ENCODE measurements around the gene SMC1B. TPM values are rescaled to one million over a fixed set of nuclear protein-coding genes. Genes with fewer than 3 reads are reported as not detected.
"Not testable (repeated sequence)": the region's sequence is repeated elsewhere in the genome, so short reads cannot be mapped to it uniquely, and the experiment has no call there.

SMC1B gene
- polyA plus RNA-seq, 1 donor = 0.06 TPM

DNA sequence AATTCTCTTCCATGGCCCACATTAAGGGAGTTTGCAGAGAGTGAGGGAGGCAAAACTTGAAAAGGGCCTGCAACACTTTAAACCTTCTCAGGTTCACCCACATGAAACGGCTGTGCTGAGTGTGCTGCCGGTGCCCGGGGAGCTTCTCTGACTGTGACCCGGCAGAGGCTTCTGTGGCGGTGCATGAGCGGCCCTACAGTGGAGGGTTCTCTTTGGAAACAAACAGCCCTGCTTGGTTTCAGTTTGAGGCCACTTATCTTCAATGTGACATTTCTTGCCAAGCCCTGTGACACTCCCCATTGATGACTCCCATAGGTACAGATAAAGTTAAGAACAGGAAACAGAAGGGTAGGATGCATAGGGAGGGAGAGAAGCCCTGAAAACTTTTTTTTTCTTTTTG lies 71.9 kb downstream of the SMC1B start:
- no peak for DNase-seq

DNA sequence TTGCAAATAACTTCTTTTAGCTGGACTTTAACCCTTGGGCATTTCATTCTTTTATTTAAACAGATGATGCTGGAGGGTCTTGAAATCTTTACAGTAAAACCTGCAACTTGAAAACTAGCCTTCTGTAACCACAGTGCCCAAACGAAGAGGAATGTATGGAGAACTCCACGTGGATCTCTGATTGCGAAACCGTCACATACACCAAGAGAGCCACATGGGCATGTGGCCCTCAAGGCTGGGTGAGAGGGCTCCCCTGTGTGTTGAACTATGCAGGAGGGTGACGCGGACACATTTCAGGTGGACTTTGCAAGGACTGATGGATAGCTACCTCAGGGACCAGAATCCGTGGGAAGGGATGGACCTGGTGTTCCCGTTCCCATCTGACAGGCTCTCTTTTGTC lies 73.1 kb downstream of the SMC1B start:
- no peak for DNase-seq

DNA sequence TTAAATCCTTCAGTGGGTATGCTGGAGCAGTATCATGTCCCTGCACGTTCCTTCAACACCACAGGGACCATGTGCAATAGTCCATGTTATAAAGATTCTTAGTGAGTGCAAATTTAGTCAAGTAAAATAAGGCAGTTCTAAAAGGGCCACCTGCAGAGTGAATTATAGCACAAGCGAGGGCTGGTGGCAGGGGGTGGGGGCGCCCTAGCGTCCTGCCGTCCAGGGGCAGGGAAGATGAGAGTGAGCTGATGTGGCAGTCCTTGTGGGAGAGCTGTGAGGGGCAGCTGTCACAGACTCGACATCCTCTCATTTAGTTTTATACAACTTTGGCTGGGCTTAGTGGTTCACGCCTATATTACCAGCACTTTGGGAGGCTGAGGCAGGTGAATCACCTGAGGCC lies 74.6 kb downstream of the SMC1B start:
- DNase-seq = no peak

DNA sequence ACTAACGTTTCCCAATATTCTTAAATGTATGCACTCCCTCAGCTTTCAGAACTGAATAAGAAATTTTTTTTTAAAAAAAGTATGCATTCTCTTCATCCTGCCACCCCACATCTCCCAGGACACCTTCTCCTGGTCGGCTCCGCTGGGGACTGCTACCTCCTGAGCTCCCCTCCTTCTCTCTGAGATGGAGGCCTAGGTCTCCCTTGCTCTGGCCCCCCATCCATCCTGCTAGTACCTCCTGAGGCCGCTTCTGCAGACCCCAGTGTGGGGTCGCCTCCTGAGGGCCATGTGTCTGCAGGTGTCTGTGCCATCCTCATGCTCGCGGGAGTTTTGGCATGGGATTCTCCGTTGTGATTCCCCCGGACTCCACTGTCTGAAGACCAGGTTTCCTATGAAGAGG lies 75.9 kb downstream of the SMC1B start:
- no peak for DNase-seq

DNA sequence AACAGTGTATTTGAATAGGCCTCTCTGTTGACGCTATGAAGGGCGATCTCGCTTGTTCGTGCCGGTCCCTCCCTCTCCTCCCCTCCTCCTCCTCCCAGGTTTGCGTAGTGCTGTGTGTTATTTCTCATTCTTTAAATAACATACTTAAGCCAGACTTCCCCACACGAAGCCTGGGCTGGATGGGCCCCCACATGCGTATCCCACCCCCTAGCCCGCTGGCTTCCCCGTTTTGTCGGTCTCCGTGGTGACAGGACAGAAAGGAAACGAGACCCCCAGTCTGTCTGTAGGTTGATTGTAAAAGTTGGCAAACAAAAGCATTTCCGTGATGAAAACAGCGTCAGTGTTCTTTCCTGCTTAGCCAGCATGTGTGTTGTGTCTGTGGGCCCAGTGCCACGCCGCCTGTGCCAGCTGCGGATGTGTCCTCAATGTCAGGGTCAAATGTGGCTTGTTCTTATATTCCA lies 76.4 kb downstream of the SMC1B start:
- peak; percentile 75 for DNase-seq

DNA sequence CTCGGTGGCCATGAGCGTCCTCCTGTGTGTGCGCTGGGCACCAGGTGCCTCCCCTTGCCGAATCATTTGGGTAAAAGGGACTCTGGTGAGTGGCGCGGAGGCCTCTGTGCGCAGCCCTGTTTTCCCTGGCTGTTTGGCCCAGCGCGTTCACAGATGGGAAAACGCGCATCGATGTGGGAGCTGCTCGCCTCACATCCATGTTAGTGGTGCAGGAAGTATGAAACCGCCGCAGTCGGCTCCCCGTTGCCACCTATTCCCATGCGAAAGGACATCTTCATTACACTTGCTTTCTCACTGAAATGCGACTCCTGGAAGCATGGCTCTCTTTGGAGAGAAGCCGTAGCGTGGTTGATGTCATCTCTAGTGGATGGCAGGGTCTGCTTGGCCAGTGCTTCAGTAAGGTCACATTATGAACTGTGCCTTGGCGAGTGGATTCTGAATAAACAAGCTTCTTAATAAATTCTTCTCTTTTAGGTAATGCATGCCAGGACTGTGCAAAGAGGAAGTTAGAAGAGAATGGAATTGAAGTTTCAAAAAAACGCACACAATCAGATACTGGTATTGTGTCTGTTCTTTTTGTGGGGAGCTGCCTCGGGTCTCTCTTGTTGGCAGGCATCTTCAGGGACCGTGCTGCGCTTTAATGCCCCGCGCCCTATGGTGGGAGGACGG lies 77.4 kb downstream of the SMC1B start:
- DNase-seq = no peak

DNA sequence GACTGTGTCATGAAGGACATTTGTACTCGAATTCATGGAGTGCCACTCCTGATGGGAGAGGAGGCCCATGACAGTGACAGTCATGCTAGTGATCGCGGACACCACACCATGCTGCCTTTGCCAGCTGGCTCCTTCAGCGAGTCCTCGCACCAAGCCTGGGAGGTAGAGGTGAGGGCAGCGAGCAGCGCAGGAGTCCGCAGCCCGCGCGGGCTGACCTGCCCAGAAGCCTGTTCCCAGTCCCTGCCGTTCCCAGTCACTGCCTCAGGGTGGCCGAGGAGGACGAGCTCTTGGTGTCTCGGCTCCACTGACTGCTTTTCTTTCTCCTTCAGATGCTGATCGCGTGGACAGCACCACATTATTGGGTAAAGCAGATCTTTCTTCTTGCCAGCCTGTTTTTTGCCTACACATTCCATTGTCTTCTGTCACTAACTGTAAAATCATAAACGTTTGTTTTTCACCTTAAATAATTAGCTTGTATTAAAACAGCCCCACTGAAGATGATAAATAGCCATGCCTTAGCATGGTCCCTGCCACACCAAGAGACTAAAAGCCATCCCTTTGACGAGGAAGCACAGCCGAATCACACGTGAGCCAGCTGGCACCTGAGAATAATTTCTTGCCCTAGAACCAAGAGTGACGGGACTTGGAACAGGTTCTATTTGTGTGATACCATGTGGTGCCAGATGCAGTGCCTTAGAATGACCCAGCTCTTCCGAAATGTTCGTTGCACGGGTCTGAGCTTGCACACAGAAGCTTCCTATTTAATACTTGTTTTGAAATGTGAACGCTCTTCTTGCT lies 78.2 kb downstream of the SMC1B start:
- no peak for DNase-seq

DNA sequence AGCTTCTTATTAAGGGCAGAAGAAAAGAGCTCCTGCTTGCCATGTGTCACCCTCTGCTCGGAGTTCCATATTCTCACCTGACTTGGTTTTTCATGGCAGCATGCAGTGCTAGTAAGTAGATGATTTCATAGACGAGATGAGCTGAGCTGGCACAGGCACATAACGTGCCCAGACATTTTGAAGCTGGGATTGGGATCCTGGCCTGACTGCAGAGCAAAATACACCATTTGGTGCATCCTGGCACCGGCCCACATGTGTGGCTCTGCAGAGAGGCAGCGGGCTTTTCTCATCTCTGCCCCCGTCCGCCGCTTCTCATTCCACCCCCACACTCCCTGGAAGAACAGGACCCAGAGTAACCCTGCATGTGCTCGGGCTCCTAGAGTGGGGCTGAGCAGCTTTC lies 78.9 kb downstream of the SMC1B start:
- DNase-seq = no peak

DNA sequence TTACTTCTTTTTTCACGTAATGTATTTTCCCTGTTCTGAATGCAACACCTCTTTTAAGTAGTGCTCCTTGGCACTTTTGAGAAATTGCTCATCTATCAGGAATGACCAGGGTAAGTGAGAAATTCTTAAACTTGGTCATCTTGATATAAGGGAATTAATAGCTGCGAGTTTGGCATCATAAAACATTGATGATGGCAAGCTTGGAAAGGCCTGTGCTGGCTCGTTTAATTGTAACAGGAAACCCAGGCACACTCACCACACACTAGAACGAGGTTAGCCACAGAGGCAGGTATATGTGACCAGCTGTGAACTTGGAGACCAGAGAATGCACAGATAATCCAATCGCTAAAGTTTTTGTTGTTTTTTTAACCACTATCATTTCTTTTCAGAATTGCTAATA lies 79.3 kb downstream of the SMC1B start:
- DNase-seq = no peak

DNA sequence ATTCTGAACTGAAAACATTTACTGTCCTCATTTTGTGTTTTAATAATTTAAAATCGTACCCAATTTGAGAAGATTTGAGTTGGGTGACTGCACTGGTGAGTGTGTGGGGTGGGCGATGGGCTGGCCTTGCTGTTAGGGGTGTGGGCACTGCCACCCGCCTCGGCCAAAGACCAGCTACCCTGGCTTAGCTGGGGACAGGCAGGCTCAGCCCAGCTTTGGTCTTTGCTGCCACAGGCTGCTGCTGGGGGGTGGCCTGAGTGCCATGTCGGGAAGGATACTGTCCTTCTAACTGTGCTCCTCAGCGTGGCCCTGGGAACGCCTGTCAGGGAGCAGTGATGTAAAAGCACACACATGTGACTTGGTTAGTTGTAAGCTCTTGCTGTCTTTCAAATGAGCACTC lies 81.4 kb downstream of the SMC1B start:
- DNase-seq = no peak

DNA sequence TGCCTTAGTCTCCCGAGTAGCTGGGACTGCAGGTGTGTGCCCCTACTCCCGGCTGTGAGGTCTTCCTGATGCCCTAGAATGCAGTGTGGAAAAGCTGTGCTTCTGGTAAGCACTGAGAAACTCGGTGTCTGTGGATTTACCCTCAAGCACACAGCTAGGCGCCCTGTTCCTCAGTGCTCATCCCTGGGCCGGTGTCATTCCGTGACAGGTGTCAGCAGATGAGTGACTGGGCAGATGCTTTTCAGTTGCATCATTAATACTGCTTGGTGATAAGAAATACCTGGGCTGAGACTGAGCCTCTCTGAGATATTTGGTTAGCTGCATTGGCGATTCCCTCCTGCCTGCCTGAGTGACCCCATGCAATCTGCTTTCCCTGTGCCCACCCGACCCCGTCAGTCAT lies 81.9 kb downstream of the SMC1B start:
- no peak for DNase-seq

DNA sequence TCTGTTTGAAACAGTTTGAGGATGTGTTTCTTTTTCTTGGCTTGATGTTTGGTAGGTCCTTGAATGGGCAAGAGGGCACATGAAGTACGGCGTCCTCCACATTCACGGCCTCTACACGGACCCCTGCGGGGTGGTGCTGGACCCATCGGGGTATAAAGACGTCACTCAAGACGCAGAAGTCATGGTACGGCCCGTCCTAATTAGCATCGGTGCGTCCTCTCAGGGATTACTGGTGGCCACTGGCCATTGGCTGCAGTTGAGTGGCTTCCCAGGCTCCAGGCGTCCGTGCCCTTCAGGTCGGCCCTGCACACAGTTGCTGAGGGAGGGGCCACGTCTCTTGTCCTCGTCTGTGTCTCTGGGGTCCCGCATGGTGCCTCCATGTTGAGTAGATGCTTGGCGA lies 82.9 kb downstream of the SMC1B start:
- no peak for DNase-seq

DNA sequence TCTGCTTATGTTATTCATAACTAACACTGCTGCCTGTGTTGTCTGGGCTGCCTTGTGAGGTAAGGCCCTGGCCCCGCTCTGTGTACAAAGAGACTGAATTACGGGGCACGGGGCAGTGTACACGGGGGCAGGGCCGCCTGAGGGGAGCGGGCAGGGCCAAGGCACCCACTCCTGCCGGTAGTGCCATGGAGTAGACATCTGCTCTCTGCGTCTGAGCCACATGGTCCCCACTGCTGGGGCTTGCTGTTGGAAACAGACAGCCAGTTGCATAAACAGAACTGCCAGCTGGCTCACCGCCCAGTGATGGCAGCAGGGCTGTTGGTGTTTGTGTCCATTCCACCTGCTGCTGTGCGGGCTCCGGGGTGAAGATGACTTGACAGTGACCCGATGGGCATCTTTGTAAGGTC lies 83.9 kb downstream of the SMC1B start:
- peak; percentile 63 for DNase-seq

DNA sequence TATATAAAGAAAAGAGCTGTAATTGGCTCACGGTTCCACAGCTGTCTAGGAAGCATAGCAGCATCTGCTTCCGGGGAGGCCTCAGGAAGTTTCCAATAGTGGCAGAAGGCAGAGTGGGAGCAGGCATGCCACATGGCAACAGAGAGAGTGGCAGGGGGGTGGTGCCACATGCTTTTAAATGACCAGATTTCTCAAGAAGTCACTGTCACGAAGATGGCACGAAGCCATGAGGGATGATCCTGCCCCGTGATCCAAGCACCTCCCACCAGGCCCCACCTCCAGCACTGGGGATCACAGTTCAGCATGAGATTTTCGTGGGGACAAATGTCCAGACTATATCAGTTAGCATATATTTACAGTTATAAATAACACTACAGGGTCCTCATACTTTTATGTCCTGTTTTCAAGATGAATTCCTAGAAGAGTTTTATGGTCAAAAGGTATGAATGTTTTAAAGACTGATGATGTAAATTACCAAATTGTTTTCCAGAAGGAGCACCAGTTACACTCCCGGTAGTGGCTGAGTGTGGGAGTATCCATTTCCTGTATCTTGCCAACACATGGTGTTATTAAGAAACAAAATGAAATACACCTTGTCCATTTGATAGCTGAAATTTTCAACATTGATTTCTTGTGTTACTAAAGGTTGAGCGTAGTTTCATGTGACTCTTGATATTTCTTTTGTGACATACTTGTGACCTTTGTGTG lies 84.4 kb downstream of the SMC1B start:
- DNase-seq = no peak

DNA sequence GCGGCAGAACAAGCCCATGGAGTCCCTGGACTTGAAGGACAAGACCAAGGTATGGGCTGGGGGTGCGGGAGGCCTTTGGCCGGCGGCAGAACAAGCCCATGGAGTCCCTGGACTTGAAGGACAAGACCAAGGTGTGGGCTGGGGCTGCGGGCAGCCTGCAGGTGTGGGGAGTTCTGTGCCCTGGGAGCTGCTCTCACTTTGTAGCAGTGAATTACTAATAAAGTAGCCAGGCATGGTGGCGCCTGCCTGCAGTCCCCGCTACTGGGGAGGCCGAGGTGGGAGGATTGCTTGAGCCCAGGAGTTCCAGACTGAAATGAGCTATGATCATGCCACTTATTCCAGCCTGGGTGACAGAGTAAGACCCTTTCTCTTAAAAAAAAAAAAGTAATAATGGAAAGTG lies 85.1 kb downstream of the SMC1B start:
- not testable (repeated sequence) for DNase-seq

DNA sequence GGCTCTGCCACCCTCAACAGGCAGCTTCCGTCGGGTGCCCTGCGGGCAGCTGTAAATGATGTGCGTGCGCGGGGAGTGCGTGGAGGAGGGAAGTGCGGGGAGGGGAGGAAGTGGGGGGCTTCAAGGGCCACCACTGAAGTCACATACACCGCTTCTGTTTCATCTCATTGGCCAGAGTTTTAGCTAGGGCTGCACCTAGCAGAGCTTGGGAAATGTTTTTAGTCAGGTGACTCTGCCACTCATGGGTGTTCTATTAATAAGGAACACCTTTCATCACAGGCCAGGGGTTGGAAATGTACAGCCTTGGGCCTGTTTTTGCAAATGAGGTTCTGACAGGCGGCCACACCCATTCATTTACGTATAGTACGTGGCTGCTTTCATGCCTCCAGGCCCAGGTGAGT lies 89.1 kb downstream of the SMC1B start:
- no peak for DNase-seq

DNA sequence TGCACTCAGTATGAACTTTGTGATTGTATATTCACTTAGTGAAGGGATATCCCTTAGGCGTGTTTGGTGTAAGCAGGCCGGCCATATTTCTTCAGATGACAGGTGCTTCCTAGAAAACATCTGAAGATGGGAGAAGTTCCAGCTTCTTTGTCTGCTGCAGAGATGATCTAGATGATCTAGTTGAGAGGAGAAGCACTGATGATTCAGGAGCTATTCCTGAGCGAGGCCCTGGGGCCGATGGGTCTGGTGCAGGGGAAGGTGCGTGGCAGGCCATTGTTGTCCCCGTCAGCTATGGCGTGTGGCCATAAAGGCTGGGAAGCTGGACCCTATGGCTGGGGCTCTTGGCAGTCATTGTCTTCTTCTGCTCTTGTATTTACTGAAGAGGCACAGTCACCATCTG lies 89.7 kb downstream of the SMC1B start:
- no peak for DNase-seq

DNA sequence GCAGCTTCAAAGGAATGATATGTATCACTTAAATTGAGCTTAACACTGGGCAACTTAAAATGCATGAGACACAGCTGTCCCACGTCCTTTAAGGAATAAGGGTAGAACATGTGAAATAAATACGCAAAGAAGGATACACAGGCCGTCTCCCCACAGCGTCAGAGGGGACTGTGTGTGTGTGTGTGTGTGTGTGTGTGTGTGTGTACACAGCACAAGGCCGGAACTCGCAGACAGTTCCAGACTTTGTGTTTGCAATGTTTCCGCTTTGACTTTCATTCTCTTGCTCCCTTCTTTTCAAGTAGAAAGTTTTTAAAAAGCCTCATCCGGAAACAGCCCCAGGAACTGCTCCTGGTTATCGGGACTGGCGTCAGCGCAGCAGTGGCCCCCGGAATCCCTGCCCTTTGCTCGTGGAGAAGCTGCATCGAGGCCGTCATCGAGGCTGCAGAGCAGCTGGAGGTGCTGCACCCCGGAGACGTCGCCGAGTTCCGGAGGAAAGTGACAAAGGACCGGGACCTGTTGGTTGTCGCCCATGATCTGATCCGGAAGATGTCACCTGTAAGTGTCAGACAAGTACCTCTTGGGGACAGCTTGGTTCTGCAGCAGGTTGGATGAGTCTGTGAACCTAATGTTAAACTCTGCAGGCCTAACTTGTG lies 90.4 kb downstream of the SMC1B start:
- no peak for DNase-seq

DNA sequence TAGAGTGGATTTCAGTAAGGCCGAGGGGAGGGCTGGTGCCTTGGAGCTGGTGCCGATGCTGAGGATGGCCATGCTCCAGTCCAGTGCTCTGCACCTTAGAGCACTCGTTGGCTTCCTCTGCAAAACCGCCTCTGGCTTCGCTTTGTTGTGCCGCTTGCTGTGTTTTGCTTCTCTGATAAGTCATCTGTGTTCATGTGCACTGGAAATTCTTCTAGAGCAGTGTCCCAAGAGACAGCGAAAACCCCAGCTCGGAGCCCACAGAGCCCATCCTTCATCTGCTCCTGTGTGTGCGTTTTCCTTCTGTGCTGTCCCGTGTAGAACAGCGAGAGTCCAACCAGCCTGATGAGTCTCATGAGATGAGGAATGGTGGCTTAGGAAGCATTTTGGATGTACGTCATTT lies 91.6 kb downstream of the SMC1B start:
- DNase-seq = no peak

DNA sequence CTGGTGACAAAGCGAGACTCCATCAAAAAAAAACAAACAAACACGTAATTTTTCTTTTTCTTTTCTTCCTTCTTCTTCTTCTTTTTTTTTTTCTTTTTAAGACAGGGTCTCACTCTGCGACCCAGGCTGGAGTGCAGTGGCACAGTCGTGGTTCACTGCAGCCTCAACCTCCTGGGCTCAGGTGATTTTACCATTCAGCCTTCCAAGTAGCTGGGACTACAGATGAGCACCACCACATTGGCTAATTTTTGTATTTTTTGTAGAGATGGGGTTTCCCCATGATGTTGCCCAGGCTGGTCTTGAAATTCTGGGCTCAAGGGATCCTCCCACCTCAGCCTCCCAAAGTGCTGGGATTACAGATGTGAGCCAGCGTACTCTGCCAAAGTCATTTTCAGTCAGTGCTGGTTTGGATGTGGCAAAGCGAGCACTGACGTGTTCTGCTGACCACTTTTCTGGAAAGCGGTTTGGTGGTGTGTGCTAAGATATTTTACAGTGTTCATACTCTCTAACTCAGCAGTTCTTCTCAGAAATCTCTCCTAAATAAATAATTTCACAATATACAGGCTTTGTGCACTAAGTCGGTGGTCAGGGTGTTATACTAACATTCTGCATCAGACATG lies 92.9 kb downstream of the SMC1B start:
- peak; percentile 29 for DNase-seq

DNA sequence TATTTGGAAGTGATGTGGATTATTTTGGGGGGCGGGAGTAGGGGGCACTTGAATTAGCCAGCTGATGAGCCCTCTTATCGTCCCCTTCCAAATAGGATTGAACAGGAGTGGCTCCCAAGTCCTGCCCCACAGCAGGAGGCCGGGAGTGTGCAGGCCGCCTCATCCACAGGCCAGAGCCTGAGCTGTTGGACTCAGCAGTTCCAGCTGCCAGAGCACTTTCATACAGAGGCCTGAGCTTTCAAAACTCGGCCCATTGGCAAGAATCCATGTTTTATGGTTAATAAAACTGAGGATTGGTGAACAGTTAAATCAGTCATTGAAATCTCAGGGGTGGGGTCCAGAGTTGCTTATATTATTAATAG lies 94.1 kb downstream of the SMC1B start:
- DNase-seq = peak; percentile 36

DNA sequence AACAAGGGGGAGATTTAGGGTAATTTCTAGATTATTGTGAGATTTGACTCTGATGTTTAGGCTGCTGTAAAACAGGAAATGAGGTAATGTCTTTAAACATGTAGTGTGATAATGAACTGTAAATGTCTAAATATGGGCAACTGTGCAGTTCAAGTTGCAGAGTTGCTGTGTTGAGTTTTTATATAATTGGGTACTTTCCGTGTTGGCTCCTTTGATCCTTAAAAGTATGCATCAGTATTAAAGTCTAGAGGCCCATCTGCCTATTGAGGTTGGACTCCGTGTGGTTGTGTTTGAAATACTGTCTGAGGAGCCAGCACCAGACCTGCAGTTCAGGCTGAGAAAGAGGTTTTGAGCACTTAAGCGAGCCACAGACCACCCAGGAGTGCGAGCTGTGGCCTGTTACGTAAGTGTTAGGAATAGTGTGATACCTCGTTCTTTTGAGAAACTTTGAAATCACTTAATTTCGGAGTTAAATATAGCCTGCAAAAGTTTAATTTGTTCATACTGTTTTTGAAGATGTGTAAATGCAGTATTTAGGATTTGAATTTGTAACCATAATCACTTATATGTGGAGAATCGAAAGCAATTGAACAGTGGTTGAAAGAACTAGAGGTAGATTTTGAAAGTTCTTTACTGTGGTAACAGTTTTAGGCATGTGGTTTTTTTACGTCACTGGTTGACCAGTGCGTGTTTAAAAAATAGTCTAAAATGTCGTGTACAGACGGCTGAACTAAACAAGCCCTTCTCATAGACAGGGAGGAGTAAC lies 94.7 kb downstream of the SMC1B start:
- DNase-seq = no peak

All from hindlimb muscle (tissue), 1 donor.